OCI-LY1 (cell line): ENCODE results near the gene CDC42BPB.

Experiments used
- H2AFZ ChIP-seq: fragments of 200-600 bp; sonication (generic), shearing (Covaris generic); 2 replicates; pipeline ENCODE4 v1.6.0; 2014; ENCODE audit warnings: antibody characterized with exemption, mild to moderate bottlenecking, low read length
- H3F3A ChIP-seq: fragments of 200-600 bp; sonication (generic), shearing (Covaris generic); 2 replicates; pipeline ENCODE4 v1.6.0; 2014; ENCODE audit warnings: mild to moderate bottlenecking, antibody characterized with exemption, low read length, moderate library complexity; ENCODE audit not compliant: insufficient read depth
- H3K27ac ChIP-seq: fragments of 200-600 bp; sonication (generic); 2 replicates; pipeline ENCODE4 v1.5.1; 2014; ENCODE audit warnings: low read length, mixed run types, mild to moderate bottlenecking, low read depth; ENCODE audit not compliant: poor library complexity, severe bottlenecking
- H3K27me3 ChIP-seq: fragments of 200-600 bp; sonication (generic); 2 replicates; pipeline ENCODE4 v1.6.0; 2014; ENCODE audit warnings: antibody characterized with exemption, mild to moderate bottlenecking, low read length, moderate library complexity; ENCODE audit not compliant: insufficient read depth
- H3K36me3 ChIP-seq: fragments of 200-600 bp; sonication (generic); 2 replicates; pipeline ENCODE4 v1.6.1; 2014; ENCODE audit warnings: mild to moderate bottlenecking, antibody characterized with exemption, low read length, moderate library complexity, mixed read lengths; ENCODE audit not compliant: insufficient read depth
- H3K4me1 ChIP-seq: fragments of 200-600 bp; sonication (generic); 2 replicates; pipeline ENCODE4 v1.5.1; 2014; ENCODE audit warnings: mild to moderate bottlenecking, low read length, moderate library complexity; ENCODE audit not compliant: insufficient read depth, severe bottlenecking
- H3K4me2 ChIP-seq: fragments of 200-600 bp; sonication (generic), shearing (Covaris generic); 2 replicates; pipeline ENCODE4 v1.6.1; 2014; ENCODE audit warnings: low read length
- H3K4me3 ChIP-seq: fragments of 200-600 bp; sonication (generic); 2 replicates; pipeline ENCODE4 v1.5.1; 2014; ENCODE audit warnings: low read length, low read depth, mild to moderate bottlenecking, mixed read lengths; ENCODE audit not compliant: poor library complexity, severe bottlenecking
- H3K79me2 ChIP-seq: fragments of 200-600 bp; shearing (Covaris generic); 2 replicates; pipeline ENCODE4 v1.6.1; 2016; ENCODE audit warnings: mixed run types, low read length, mixed read lengths; ENCODE audit not compliant: insufficient read depth
- H3K9ac ChIP-seq: fragments of 200-600 bp; sonication (generic), shearing (Covaris generic); 2 replicates; pipeline ENCODE4 v1.6.1; 2014; ENCODE audit warnings: mild to moderate bottlenecking, low read length, mixed read lengths
- H3K9me2 ChIP-seq: fragments of 200-600 bp; sonication (generic), shearing (Covaris generic); 2 replicates; pipeline ENCODE4 v1.6.1; 2014; ENCODE audit warnings: low read depth, mild to moderate bottlenecking, low read length, mixed read lengths
- H3K9me3 ChIP-seq: fragments of 200-600 bp; shearing (Covaris generic); 2 replicates; pipeline ENCODE4 v1.6.1; 2014; ENCODE audit warnings: low read length, mixed read lengths
- H4K20me1 ChIP-seq: fragments of 200-600 bp; sonication (generic), shearing (Covaris generic); 2 replicates; pipeline ENCODE4 v1.6.0; 2016; ENCODE audit warnings: mild to moderate bottlenecking, low read length; ENCODE audit not compliant: insufficient read depth
- CTCF ChIP-seq: fragments of 200-600 bp; sonication (generic), shearing (Covaris generic); IDR thresholded peaks from 2 replicates; pipeline ENCODE4 v1.5.1; 2017; ENCODE audit warnings: mild to moderate bottlenecking, antibody characterized with exemption, low read length, moderate library complexity, mixed read lengths
- EZH2 ChIP-seq: fragments of 200-600 bp; sonication (generic), shearing (Covaris generic); IDR thresholded peaks from 2 replicates; pipeline ENCODE4 v1.8.0; 2017; ENCODE audit warnings: borderline replicate concordance, mixed run types, mild to moderate bottlenecking, antibody characterized with exemption, low read length, moderate library complexity, mixed read lengths

The CDC42BPB gene

GRCh38 chr14:103073876-103074728 lies 16.8 kb upstream of the CDC42BPB start:
- peak overlapping the region; percentile 56 for H3K27ac ChIP-seq
- H4K20me1 ChIP-seq, result no peaks in the 10 kb centered on the region
- no peaks in the 10 kb centered on the region for H3K36me3 ChIP-seq
- peak overlapping the region; percentile 59 for H3K4me3 ChIP-seq
- H3K27me3 ChIP-seq, result 0 out of 2 replicates have a peak, but pooled peaks cover 3% of the 10 kb centered on the region
- H3K9ac ChIP-seq, result peak overlapping the region; percentile 7; the same call in 1 of the 2 replicates
- TF ChIP-seq EZH2 (no peak), CTCF (no peak)
- no peaks in the 10 kb centered on the region for H3K79me2 ChIP-seq
- no peaks in the 10 kb centered on the region for H3F3A ChIP-seq
- H3K4me2 ChIP-seq, result peak overlapping the region; percentile 72
- H3K9me3 ChIP-seq, result no peaks in the 10 kb centered on the region
- H2AFZ ChIP-seq, result no peak overlapping the region
- peaks cover 16% of the 10 kb centered on the region for H3K4me1 ChIP-seq
- no peaks in the 10 kb centered on the region for H3K9me2 ChIP-seq

GRCh38 chr14:103073367-103073875 lies 16.1 kb upstream of the CDC42BPB start:
- Histone ChIP-seq H3K4me1 (peaks cover 16% of the 10 kb centered on the region), H3K27ac (no peak overlapping the region), H4K20me1 (no peaks in the 10 kb centered on the region), H3K9me2 (no peaks in the 10 kb centered on the region), H3K4me3 (no peak overlapping the region), H3K36me3 (no peaks in the 10 kb centered on the region), H3K9me3 (no peaks in the 10 kb centered on the region), H3K4me2 (no peak overlapping the region), H2AFZ (no peak overlapping the region), H3K79me2 (no peaks in the 10 kb centered on the region), H3K27me3 (peaks cover 3% of the 10 kb centered on the region; the same call in 1 of the 2 replicates), H3K9ac (no peak overlapping the region), H3F3A (no peaks in the 10 kb centered on the region)
- TF ChIP-seq CTCF, result no peak

GRCh38 chr14:103072595-103073366 lies 15.4 kb upstream of the CDC42BPB start:
- H3K9me2 ChIP-seq, result no peaks in the 10 kb centered on the region
- TF ChIP-seq EZH2, result no peak
- TF ChIP-seq CTCF, result peak; percentile 27; the same call in 1 of the 2 replicates
- H2AFZ ChIP-seq, result no peak overlapping the region
- H3F3A ChIP-seq, result no peaks in the 10 kb centered on the region
- H3K9ac ChIP-seq, result no peak overlapping the region
- H3K79me2 ChIP-seq, result no peaks in the 10 kb centered on the region
- H3K4me3 ChIP-seq, result no peak overlapping the region
- H4K20me1 ChIP-seq, result no peaks in the 10 kb centered on the region
- H3K4me1 ChIP-seq, result peaks cover 16% of the 10 kb centered on the region
- no peak overlapping the region for H3K4me2 ChIP-seq
- no peaks in the 10 kb centered on the region for H3K36me3 ChIP-seq
- no peak overlapping the region for H3K27ac ChIP-seq
- H3K9me3 ChIP-seq, result no peaks in the 10 kb centered on the region
- peaks cover 3% of the 10 kb centered on the region; the same call in 1 of the 2 replicates for H3K27me3 ChIP-seq
